PC-3 (cell line): ENCODE results near the gene FASTKD3. TPM values are rescaled to one million over a fixed set of nuclear protein-coding genes. Genes with fewer than 3 reads are reported as not detected.

ENCODE experiments used
- ATAC-seq: fragments of 200-7000 bp; cut with Tn5 transposase; 2 replicates; pipeline ENCODE4 v1.9.1; 2020; ENCODE audit warnings: mild to moderate bottlenecking, moderate library complexity
- Bru-seq: library from RNA; stranded (reverse); fragments of 400-500 nt; gene quantifications from one replicate; lab custom pipeline; 2021; lab: Mats Ljungman, UMichigan
- BruChase-seq, 2 experiments: library from RNA; stranded (reverse); fragments of 400-500 nt; gene quantifications; one replicate each; lab custom pipeline; 2021; lab: Mats Ljungman, UMichigan
- BruUV-seq: library from RNA; stranded (reverse); fragments of 400-500 nt; replicated peaks from 2 replicates; lab custom pipeline; 2021; lab: Mats Ljungman, UMichigan
- CTCF ChIA-PET: fragments of 300-600 bp; sonication (Branson Sonifier 250); formaldehyde crosslinking; loops from one replicate; lab custom pipeline; 2022; ENCODE audit warnings: antibody characterized with exemption; lab: Charles Lee
- POLR2A ChIA-PET: fragments of 300-600 bp; sonication (Branson Sonifier 250); formaldehyde crosslinking; loops from one replicate; lab custom pipeline; 2022; ENCODE audit warnings: antibody characterized with exemption; ENCODE audit not compliant: unreplicated experiment; lab: Charles Lee
- DNase-seq: peaks from one replicate; pipeline ENCODE4 v3.0.0-alpha.2; 2015
- H2AFZ ChIP-seq: fragments of 300-600 bp; sonication (generic); 2 replicates; pipeline ENCODE4 v1.6.0; 2016; ENCODE audit warnings: antibody characterized with exemption, low read length
- H3F3A ChIP-seq: fragments of 300-600 bp; sonication (generic); one replicate; pipeline ENCODE4 v1.6.0; 2017; ENCODE audit warnings: antibody characterized with exemption, low read length, control low read depth, mild to moderate bottlenecking; ENCODE audit not compliant: unreplicated experiment
- H3K27ac ChIP-seq: fragments of 300-600 bp; sonication (generic); 2 replicates; pipeline ENCODE4 v1.5.1; 2016; ENCODE audit warnings: mild to moderate bottlenecking, low read length
- H3K27me3 ChIP-seq: fragments of 300-600 bp; sonication (generic); 2 replicates; pipeline ENCODE4 v1.6.1; 2016; ENCODE audit warnings: low read length, mixed read lengths
- H3K36me3 ChIP-seq: fragments of 300-600 bp; sonication (generic); 2 replicates; pipeline ENCODE4 v1.6.1; 2016; ENCODE audit warnings: low read depth, mixed run types, low read length, mixed read lengths
- H3K4me1 ChIP-seq: fragments of 300-600 bp; sonication (generic); 2 replicates; pipeline ENCODE4 v1.5.1; 2016; ENCODE audit warnings: low read length; ENCODE audit not compliant: insufficient read depth
- H3K4me2 ChIP-seq: fragments of 300-600 bp; sonication (generic); 2 replicates; pipeline ENCODE4 v1.6.0; 2016; ENCODE audit warnings: low read length
- H3K4me3 ChIP-seq: fragments of 300-600 bp; sonication (generic); 2 replicates; pipeline ENCODE4 v1.5.1; 2016; ENCODE audit warnings: mild to moderate bottlenecking, low read length, mixed read lengths
- H3K79me2 ChIP-seq: fragments of 300-600 bp; sonication (generic); 2 replicates; pipeline ENCODE4 v1.6.1; 2017; ENCODE audit warnings: low read length, mixed read lengths
- H3K9ac ChIP-seq: fragments of 300-600 bp; sonication (generic); 2 replicates; pipeline ENCODE4 v1.6.0; 2016; ENCODE audit warnings: mild to moderate bottlenecking, low read length
- H3K9me2 ChIP-seq: fragments of 300-600 bp; sonication (generic); replicated peaks from 2 replicates; pipeline ENCODE4 v1.6.1; 2016; ENCODE audit warnings: mixed run types, low read length, mixed read lengths
- H3K9me3 ChIP-seq: fragments of 300-600 bp; sonication (generic); 2 replicates; pipeline ENCODE4 v1.6.1; 2016; ENCODE audit warnings: low read length, mixed read lengths
- H4K20me1 ChIP-seq: fragments of 300-600 bp; sonication (generic); 2 replicates; pipeline ENCODE4 v1.6.1; 2016; ENCODE audit warnings: low read length, mixed read lengths
- CTCF ChIP-seq: fragments of 300-600 bp; sonication (generic); conservative IDR thresholded peaks from 2 replicates; pipeline ENCODE4 v1.5.1; 2017; ENCODE audit warnings: antibody characterized with exemption, low read depth, mild to moderate bottlenecking, low read length
- EZH2 ChIP-seq: fragments of 300-600 bp; sonication (generic); IDR thresholded peaks from one replicate; pipeline ENCODE4 v1.6.1; 2017; ENCODE audit warnings: antibody characterized with exemption, mild to moderate bottlenecking, low read length; ENCODE audit not compliant: unreplicated experiment
- EZH2phosphoT487 ChIP-seq: fragments of 300-600 bp; sonication (generic); IDR thresholded peaks from 2 replicates; pipeline ENCODE4 v1.6.1; 2018; ENCODE audit warnings: mild to moderate bottlenecking, antibody characterized with exemption, low read length, borderline replicate concordance
- intact Hi-C: fragments of 100-400 bp; cut with micrococcal nuclease; formaldehyde crosslinking; loops from 2 replicates; pipeline ENCODE4 v1.9.0; 2023
- long read RNA-seq: library from polyadenylated mRNA; unstranded; transcript quantifications from one replicate; pipeline ENCODE4 v2.0.0, GENCODE V29; 2021; ENCODE audit not compliant: unreplicated experiment
- total RNA-seq: library from RNA; depleted of rRNA; stranded (reverse); fragments of >200 nt; gene quantifications from 2 replicates; pipeline ENCODE4 v1.2.3, GENCODE V29; 2014; rRNA removed

The FASTKD3 gene, protein sequence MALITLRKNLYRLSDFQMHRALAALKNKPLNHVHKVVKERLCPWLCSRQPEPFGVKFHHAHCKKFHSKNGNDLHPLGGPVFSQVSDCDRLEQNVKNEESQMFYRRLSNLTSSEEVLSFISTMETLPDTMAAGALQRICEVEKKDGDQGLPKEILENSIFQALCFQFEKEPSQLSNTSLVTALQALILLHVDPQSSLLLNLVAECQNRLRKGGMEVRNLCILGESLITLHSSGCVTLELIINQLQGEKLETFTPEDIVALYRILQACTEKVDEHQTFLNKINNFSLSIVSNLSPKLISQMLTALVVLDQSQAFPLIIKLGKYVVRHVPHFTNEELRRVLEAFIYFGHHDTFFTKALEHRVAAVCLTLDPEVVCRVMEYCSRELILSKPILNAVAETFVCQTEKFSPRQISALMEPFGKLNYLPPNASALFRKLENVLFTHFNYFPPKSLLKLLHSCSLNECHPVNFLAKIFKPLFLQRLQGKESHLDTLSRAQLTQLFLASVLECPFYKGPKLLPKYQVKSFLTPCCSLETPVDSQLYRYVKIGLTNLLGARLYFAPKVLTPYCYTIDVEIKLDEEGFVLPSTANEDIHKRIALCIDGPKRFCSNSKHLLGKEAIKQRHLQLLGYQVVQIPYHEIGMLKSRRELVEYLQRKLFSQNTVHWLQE
- total RNA-seq (9.2 and 16.5 TPM in 2 replicates), Bru-seq, nascent RNA (percentile 64 among the genes with signal in this experiment), BruChase-seq, experiment 1, labeled RNA remaining after a 6-hour chase (percentile 71 among the genes with signal in this experiment), BruChase-seq, experiment 2, labeled RNA remaining after a 2-hour chase (percentile 80 among the genes with signal in this experiment)
- long read RNA-seq, partial matches to known transcripts, result 3 of 14 reads
- long read RNA-seq, other reads (novel, unspliced or antisense), result 6 of 14 reads

DNA sequence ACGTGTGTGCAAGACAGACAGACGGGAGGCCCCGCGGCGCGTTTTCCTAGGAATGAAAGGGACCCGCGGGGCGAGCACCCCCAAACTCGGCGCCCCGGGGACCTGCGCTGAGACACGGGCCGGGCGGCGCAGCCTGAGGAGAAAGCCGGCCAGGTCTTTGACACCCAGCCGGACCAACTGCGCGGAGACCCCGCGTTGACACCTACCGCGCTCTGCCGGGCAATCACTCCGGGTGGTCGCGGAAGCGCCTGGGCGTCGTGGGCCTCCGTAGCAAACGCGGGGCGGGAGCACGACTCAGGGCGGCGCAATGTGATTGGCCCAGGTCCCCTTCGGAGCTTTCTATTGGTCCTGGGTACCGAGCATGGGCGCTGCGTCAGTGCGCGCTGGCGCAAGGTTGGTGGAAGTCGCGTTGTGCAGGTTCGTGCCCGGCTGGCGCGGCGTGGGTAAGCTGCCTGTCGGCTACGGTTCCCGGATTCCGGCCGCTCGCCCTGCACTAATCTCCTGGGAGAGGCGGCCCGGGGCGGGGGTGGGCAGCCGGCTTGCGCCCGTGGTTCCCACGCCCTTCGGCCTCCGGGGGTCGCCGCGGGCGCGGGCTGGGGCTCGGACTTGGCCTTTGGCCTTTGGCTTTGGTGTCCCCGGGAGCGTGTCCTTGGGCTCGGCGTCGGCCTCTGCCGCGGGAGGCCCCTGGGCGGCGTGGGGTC is at the start of gene FASTKD3, which contains the start of gene MTRR:
TSS of gene FASTKD3 (minus strand) at position 259 of the 701 bp plus-strand sequence. CDS start 948 bp downstream, outside the sequence.
TSS of gene MTRR (plus strand) at position 376 of the 701 bp plus-strand sequence. CDS start 1,647 bp downstream, outside the sequence.
- POLR2A ChIA-PET, result interaction anchor here (0.7 kb wide), 1 partner anchor 93 kb away, joined by 8 read pairs; no protein-coding TSS in a partner anchor
- peaks cover 33% of the 10 kb centered on the region for H3K36me3 ChIP-seq
- H3K9ac ChIP-seq, result peak within 1 kb of the TSS; percentile 93
- no peaks in the 10 kb centered on the region for H3K9me3 ChIP-seq
- no peaks in the 10 kb centered on the region for H3K9me2 ChIP-seq
- intact Hi-C loops, result loop anchor here (10.0 kb wide), 1 partner anchor 1104 kb away; no protein-coding TSS in a partner anchor
- H3K4me2 ChIP-seq, result peak within 1 kb of the TSS; percentile 90
- H4K20me1 ChIP-seq, result peaks cover 23% of the 10 kb centered on the region
- H3K27ac ChIP-seq, result peak within 1 kb of the TSS; percentile 23
- TF ChIP-seq CTCF (no peak), EZH2 (no peak), EZH2phosphoT487 (no peak)
- no TSS peak for BruUV-seq
- peak within 1 kb of the TSS; percentile 93 for H2AFZ ChIP-seq
- no peaks in the 10 kb centered on the region for H3F3A ChIP-seq
- CTCF ChIA-PET, result interaction anchor here (0.6 kb wide), 1 partner anchor 18 kb away, joined by 10 read pairs; the partner anchor contains the start of gene CFAP90
- H3K4me1 ChIP-seq, result peaks cover 22% of the 10 kb centered on the region
- no peaks in the 10 kb centered on the region for H3K27me3 ChIP-seq
- ATAC-seq (peak; percentile 100), DNase-seq (peak; percentile 97)
- peaks cover 76% of the 10 kb centered on the region for H3K79me2 ChIP-seq
- peak within 1 kb of the TSS; percentile 88 for H3K4me3 ChIP-seq

GRCh38 chr5:7917130-7918123 is 48.6 kb upstream of the FASTKD3 start:
- Histone ChIP-seq H4K20me1 (no peaks in the 10 kb centered on the region), H3K9ac (no peak overlapping the region), H3K27ac (no peak overlapping the region), H3K4me2 (no peak overlapping the region), H3K4me3 (no peak overlapping the region), H3K4me1 (peaks cover 12% of the 10 kb centered on the region), H2AFZ (no peak overlapping the region), H3K9me3 (no peaks in the 10 kb centered on the region), H3K27me3 (no peaks in the 10 kb centered on the region), H3K79me2 (no peaks in the 10 kb centered on the region), H3K9me2 (no peaks in the 10 kb centered on the region), H3F3A (no peaks in the 10 kb centered on the region), H3K36me3 (no peaks in the 10 kb centered on the region)
- POLR2A ChIA-PET, result no interaction called here
- TF ChIP-seq EZH2phosphoT487 (no peak), EZH2 (no peak), CTCF (no peak)
- CTCF ChIA-PET, result no interaction called here
- DNase-seq (no peak), ATAC-seq (no peak)
- no TSS peak for BruUV-seq
- intact Hi-C loops, result no loop called here
